NCI-H2227 (cell line): ENCODE results near the gene ISLR2.

ENCODE experiments used
- DNase-seq: peaks from one replicate; lab custom pipeline; 2025; ENCODE audit not compliant: unreplicated experiment; lab: John Stamatoyannopoulos, UW

The ISLR2 gene

GRCh38 chr15:74175271-74176191 lies 45.1 kb downstream of the ISLR2 start:
- no peak for DNase-seq

GRCh38 chr15:74176262-74177214 lies 46.2 kb downstream of the ISLR2 start:
- DNase-seq: no peak

GRCh38 chr15:74178326-74179100 lies 48.1 kb downstream of the ISLR2 start:
- DNase-seq: no peak

- no peak for DNase-seq
These were observed 48.9 kb downstream of the ISLR2 start for GRCh38 chr15:74179101-74179841.

GRCh38 chr15:74179983-74180880 lies 49.8 kb downstream of the ISLR2 start:
- no peak for DNase-seq

- DNase-seq: no peak
These were observed 50.7 kb downstream of the ISLR2 start for GRCh38 chr15:74180881-74181602.

GRCh38 chr15:74182131-74182530 lies 51.7 kb downstream of the ISLR2 start:
- no peak for DNase-seq

GRCh38 chr15:74184582-74185091 lies 54.3 kb downstream of the ISLR2 start:
- DNase-seq: no peak

GRCh38 chr15:74185710-74186348 lies 55.4 kb downstream of the ISLR2 start:
- no peak for DNase-seq
